H9 (cell line): ENCODE measurements around the gene FHOD3. TPM values are rescaled to one million over a fixed set of nuclear protein-coding genes. Genes with fewer than 3 reads are reported as not detected.

Experiments used
- DNase-seq: peaks from one replicate; pipeline ENCODE4 v3.0.0-alpha.2; 2017
- H2AFZ ChIP-seq: one replicate; pipeline ENCODE4 v1.6.1; 2013; ENCODE audit warnings: mild to moderate bottlenecking, low read length, control low read depth, moderate library complexity
- H2AK5ac ChIP-seq: 2 replicates; pipeline ENCODE4 v1.6.1; 2013; ENCODE audit warnings: low read length, control low read depth, mixed read lengths; ENCODE audit not compliant: insufficient read length
- H2BK120ac ChIP-seq: one replicate; pipeline ENCODE4 v1.6.1; 2013; ENCODE audit warnings: low read depth, mild to moderate bottlenecking, low read length, control low read depth, inconsistent platforms; ENCODE audit not compliant: poor library complexity, severe bottlenecking
- H2BK12ac ChIP-seq: 2 replicates; pipeline ENCODE4 v1.6.1; 2013; ENCODE audit warnings: low read length, control low read depth, mixed read lengths, low read depth; ENCODE audit not compliant: insufficient read length
- H2BK15ac ChIP-seq: 2 replicates; pipeline ENCODE4 v1.6.1; 2013; ENCODE audit warnings: low read depth, low read length, control low read depth
- H2BK20ac ChIP-seq: one replicate; pipeline ENCODE4 v1.6.1; 2013; ENCODE audit warnings: low read depth, mild to moderate bottlenecking, low read length, control low read depth, inconsistent platforms; ENCODE audit not compliant: poor library complexity, severe bottlenecking
- H2BK5ac ChIP-seq: 2 replicates; pipeline ENCODE4 v1.6.1; 2013; ENCODE audit warnings: low read length, control low read depth, mixed read lengths; ENCODE audit not compliant: insufficient read length
- H3K14ac ChIP-seq: 2 replicates; pipeline ENCODE4 v1.6.1; 2013; ENCODE audit warnings: low read length, control low read depth; ENCODE audit not compliant: insufficient read depth
- H3K18ac ChIP-seq: 2 replicates; pipeline ENCODE4 v1.6.1; 2013; ENCODE audit warnings: low read depth, mild to moderate bottlenecking, mixed read lengths, low read length, control low read depth; ENCODE audit not compliant: insufficient read length
- H3K23ac ChIP-seq: 2 replicates; pipeline ENCODE4 v1.6.1; 2013; ENCODE audit warnings: low read length, control low read depth, mixed read lengths, low read depth; ENCODE audit not compliant: insufficient read length
- H3K23me2 ChIP-seq: 2 replicates; pipeline ENCODE4 v1.6.1; 2013; ENCODE audit warnings: low read depth, mild to moderate bottlenecking, mixed read lengths, low read length, control low read depth; ENCODE audit not compliant: insufficient read length, poor library complexity, severe bottlenecking
- H3K27ac ChIP-seq: 2 replicates; pipeline ENCODE4 v1.5.1; 2013; ENCODE audit warnings: low read length, control low read depth, mixed read lengths, low read depth; ENCODE audit not compliant: insufficient read length
- H3K27me3 ChIP-seq: 2 replicates; pipeline ENCODE4 v1.6.1; 2013; ENCODE audit warnings: low read length, control low read depth, inconsistent platforms; ENCODE audit not compliant: insufficient read depth
- H3K4ac ChIP-seq: 2 replicates; pipeline ENCODE4 v1.6.1; 2013; ENCODE audit warnings: low read depth, mild to moderate bottlenecking, control low read depth, inconsistent platforms, low read length, moderate library complexity
- H3K4me1 ChIP-seq: 2 replicates; pipeline ENCODE4 v1.6.1; 2013; ENCODE audit warnings: low read length, control low read depth, inconsistent platforms; ENCODE audit not compliant: insufficient read depth
- H3K4me2 ChIP-seq: 2 replicates; pipeline ENCODE4 v1.6.1; 2013; ENCODE audit warnings: low read length, control low read depth, mixed read lengths; ENCODE audit not compliant: insufficient read length, insufficient read depth
- H3K56ac ChIP-seq: 2 replicates; pipeline ENCODE4 v1.6.1; 2013; ENCODE audit warnings: low read depth, mild to moderate bottlenecking, mixed read lengths, low read length, control low read depth; ENCODE audit not compliant: insufficient read length
- H3K79me1 ChIP-seq: 2 replicates; pipeline ENCODE4 v1.6.1; 2013; ENCODE audit warnings: low read depth, mild to moderate bottlenecking, moderate library complexity, low read length, control low read depth, inconsistent platforms; ENCODE audit not compliant: insufficient read depth, poor library complexity, severe bottlenecking
- H3K79me2 ChIP-seq: 2 replicates; pipeline ENCODE4 v1.6.1; 2013; ENCODE audit warnings: low read length, control low read depth, inconsistent platforms; ENCODE audit not compliant: insufficient read depth
- H3K9ac ChIP-seq: 2 replicates; pipeline ENCODE4 v1.6.1; 2013; ENCODE audit warnings: low read length, control low read depth, mixed read lengths; ENCODE audit not compliant: insufficient read length; ENCODE audit errors: extremely low read depth
- H3K9me3 ChIP-seq: one replicate; pipeline ENCODE4 v1.6.1; 2013; ENCODE audit warnings: low read depth, low read length, inconsistent platforms; ENCODE audit not compliant: control insufficient read depth
- H3T11ph ChIP-seq: one replicate; pipeline ENCODE4 v1.6.1; 2013; ENCODE audit warnings: mild to moderate bottlenecking, low read length, control low read depth, inconsistent platforms
- H4K20me1 ChIP-seq: one replicate; pipeline ENCODE4 v1.6.1; 2013; ENCODE audit not compliant: control insufficient read depth, insufficient read length, insufficient read depth
- H4K5ac ChIP-seq: 2 replicates; pipeline ENCODE4 v1.6.1; 2013; ENCODE audit warnings: low read depth, mild to moderate bottlenecking, mixed read lengths, low read length, control low read depth; ENCODE audit not compliant: insufficient read length
- H4K8ac ChIP-seq: replicated peaks from 2 replicates; pipeline ENCODE4 v1.6.1; 2013; ENCODE audit warnings: low read length, control low read depth, mixed read lengths, low read depth; ENCODE audit not compliant: insufficient read length
- H4K91ac ChIP-seq: 2 replicates; pipeline ENCODE4 v1.6.1; 2013; ENCODE audit warnings: low read depth, mild to moderate bottlenecking, moderate library complexity, mixed read lengths, low read length, control low read depth; ENCODE audit not compliant: insufficient read length
- H3K27ac Mint-ChIP-seq, 3 experiments: 2 replicates in 2 of 3; 3 replicates in 1 of 3; pipeline ENCODE4 v1.8.0; 2020 to 2021; ENCODE audit warnings: mixed read lengths in 3 of 3, mild to moderate bottlenecking in 1 of 3, moderate library complexity in 1 of 3
- H3K27me3 Mint-ChIP-seq: 2 replicates; pipeline ENCODE4 v1.8.0; 2021; ENCODE audit warnings: low read depth, mild to moderate bottlenecking, moderate library complexity, mixed read lengths
- H3K36me3 Mint-ChIP-seq, 3 experiments: 2 replicates in 2 of 3; 3 replicates in 1 of 3; pipeline ENCODE4 v1.8.0; 2020 to 2021; ENCODE audit warnings: low read depth in 3 of 3, mixed read lengths in 3 of 3; ENCODE audit not compliant: insufficient read depth in 1 of 3
- H3K4me1 Mint-ChIP-seq, 2 experiments: 2 replicates each; pipeline ENCODE4 v1.8.0; 2020; ENCODE audit warnings: mixed read lengths in 2 of 2
- H3K4me3 Mint-ChIP-seq, 2 experiments: 2 replicates in 1 of 2; 3 replicates in 1 of 2; pipeline ENCODE4 v1.8.0; 2020 to 2021; ENCODE audit warnings: mild to moderate bottlenecking in 2 of 2, mixed read lengths in 2 of 2, moderate library complexity in 1 of 2
- H3K9me3 Mint-ChIP-seq, 2 experiments: 2 replicates in 1 of 2; 3 replicates in 1 of 2; pipeline ENCODE4 v1.8.0; 2020; ENCODE audit warnings: mild to moderate bottlenecking in 2 of 2, mixed read lengths in 2 of 2, moderate library complexity in 1 of 2
- total RNA-seq: library from RNA; stranded (reverse); gene quantifications from 2 replicates; pipeline ENCODE4 v1.2.1, GENCODE V29; 2021
- TF ChIP-seq, protein P1 (sequence below): fragments of 200-600 bp; sonication (generic); conservative IDR thresholded peaks from 3 replicates; pipeline ENCODE4 v1.8.0; 2021; ENCODE audit warnings: antibody characterized with exemption, mild to moderate bottlenecking

The FHOD3 gene
- total RNA-seq, 1 experiment from 2014 or later: 8.0 TPM

DNA sequence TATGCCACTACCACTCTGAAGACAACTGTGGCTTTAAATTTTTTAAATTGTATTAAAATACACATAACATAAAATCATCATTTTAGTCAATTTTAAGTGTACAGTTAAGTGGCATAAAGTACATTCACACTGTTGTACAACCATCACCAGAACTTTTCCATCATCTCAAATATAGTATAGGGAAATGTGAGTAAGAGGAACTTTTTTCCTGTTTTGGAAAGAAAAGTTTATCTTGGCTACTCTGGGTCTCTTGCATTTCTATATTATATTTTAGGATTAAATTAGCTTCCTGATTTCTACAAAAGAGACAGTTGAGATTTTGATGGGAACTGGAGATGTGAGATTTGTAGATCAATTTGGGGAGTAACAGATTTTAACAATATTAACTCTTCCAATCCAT is 528.0 kb downstream of the FHOD3 start:
- Histone ChIP-seq H3K9me3 (no peaks in the 10 kb centered on the region), H4K91ac (no peak overlapping the region), H3K79me2 (no peaks in the 10 kb centered on the region), H4K5ac (no peak overlapping the region), H3K23ac (no peak overlapping the region), H2BK20ac (no peak overlapping the region), H3K9ac (no peak overlapping the region), H2BK120ac (no peak overlapping the region), H4K8ac (no peak overlapping the region), H3K14ac (no peak overlapping the region), H2BK12ac (no peak overlapping the region), H2BK15ac (no peak overlapping the region), H3K79me1 (peaks cover 6% of the 10 kb centered on the region), H2BK5ac (no peak overlapping the region), H3K27me3 (no peaks in the 10 kb centered on the region; the same call in 1 of the 2 replicates), H2AK5ac (no peak overlapping the region), H4K20me1 (no peaks in the 10 kb centered on the region), H2AFZ (no peak overlapping the region), H3K4ac (no peak overlapping the region), H3K27ac (no peak overlapping the region), H3K4me2 (no peak overlapping the region), H3T11ph (no peak overlapping the region), H3K4me1 (no peaks in the 10 kb centered on the region), H3K56ac (no peak overlapping the region), H3K23me2 (no peaks in the 10 kb centered on the region), H3K18ac (no peak overlapping the region)
- Mint-ChIP-seq H3K27ac (no peak overlapping the region), H3K4me3 (no peak overlapping the region), H3K4me1 (peaks cover 18 to 20% of the 10 kb centered on the region in 2 experiments), H3K9me3 (no peaks in the 10 kb centered on the region), H3K36me3 (peaks cover 16 to 36% (median 20%) of the 10 kb centered on the region in 3 experiments), H3K27me3 (no peaks in the 10 kb centered on the region)
- no peak for DNase-seq
- TF ChIP-seq, protein P1, sequence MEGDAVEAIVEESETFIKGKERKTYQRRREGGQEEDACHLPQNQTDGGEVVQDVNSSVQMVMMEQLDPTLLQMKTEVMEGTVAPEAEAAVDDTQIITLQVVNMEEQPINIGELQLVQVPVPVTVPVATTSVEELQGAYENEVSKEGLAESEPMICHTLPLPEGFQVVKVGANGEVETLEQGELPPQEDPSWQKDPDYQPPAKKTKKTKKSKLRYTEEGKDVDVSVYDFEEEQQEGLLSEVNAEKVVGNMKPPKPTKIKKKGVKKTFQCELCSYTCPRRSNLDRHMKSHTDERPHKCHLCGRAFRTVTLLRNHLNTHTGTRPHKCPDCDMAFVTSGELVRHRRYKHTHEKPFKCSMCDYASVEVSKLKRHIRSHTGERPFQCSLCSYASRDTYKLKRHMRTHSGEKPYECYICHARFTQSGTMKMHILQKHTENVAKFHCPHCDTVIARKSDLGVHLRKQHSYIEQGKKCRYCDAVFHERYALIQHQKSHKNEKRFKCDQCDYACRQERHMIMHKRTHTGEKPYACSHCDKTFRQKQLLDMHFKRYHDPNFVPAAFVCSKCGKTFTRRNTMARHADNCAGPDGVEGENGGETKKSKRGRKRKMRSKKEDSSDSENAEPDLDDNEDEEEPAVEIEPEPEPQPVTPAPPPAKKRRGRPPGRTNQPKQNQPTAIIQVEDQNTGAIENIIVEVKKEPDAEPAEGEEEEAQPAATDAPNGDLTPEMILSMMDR: no peak
